HepG2 (cell line): ENCODE data around the gene CNOT8. TPM values are rescaled to one million over a fixed set of nuclear protein-coding genes. Genes with fewer than 3 reads are reported as not detected.

Experiments used
- ATAC-seq: fragments of 200-7000 bp; cut with Tn5 transposase; 3 replicates; pipeline ENCODE4 v1.9.1; 2020; ENCODE audit warnings: mild to moderate bottlenecking, moderate library complexity
- BruUV-seq: library from RNA; stranded (reverse); fragments of 400-500 nt; replicated peaks from 2 replicates; lab custom pipeline; 2021; lab: Mats Ljungman, UMichigan
- CTCF ChIA-PET: fragments of 300-600 bp; formaldehyde crosslinking; extraction: SDS; loops from one replicate; lab custom pipeline; 2021; ENCODE audit warnings: low total read pairs, inconsistent platforms, low intra/inter-chr PET ratio; lab: Yijun Ruan, JAX
- POLR2A ChIA-PET: fragments of 350-600 bp; sonication (Branson Sonifier 250); formaldehyde crosslinking; loops from one replicate; lab custom pipeline; 2020; ENCODE audit warnings: antibody characterized with exemption, inconsistent platforms; lab: Yijun Ruan, JAX
- DNase-seq: peaks from one replicate; pipeline ENCODE4 v3.0.0-alpha.2; 2015; ENCODE audit warnings: low spot score
- FAIRE-seq: peaks from 3 replicates; lab custom pipeline; 2011; peaks lifted over from hg19 to GRCh38; lab: Jason Lieb, UNC
- H2AFZ ChIP-seq: one replicate; pipeline ENCODE4 v1.6.1; 2011; ENCODE audit warnings: low read length, inconsistent platforms
- H3K27ac ChIP-seq: fragments of 300-600 bp; 3 replicates; pipeline ENCODE4 v1.8.0; 2011; ENCODE audit warnings: mixed run types, mild to moderate bottlenecking, mixed read lengths, low read length, inconsistent platforms; ENCODE audit not compliant: insufficient read depth; ENCODE audit errors: extremely low read length
- H3K27me3 ChIP-seq, 2 experiments: fragments of 200-600 bp in 1 of 2; 2 replicates in 1 of 2; 3 replicates in 1 of 2; pipeline versions ENCODE4 v1.6.0 to v1.8.0; 2011; ENCODE audit warnings: low read length in 2 of 2, mild to moderate bottlenecking in 2 of 2, moderate library complexity in 2 of 2, inconsistent platforms in 1 of 2; ENCODE audit not compliant: insufficient read depth in 2 of 2, control insufficient read depth in 1 of 2
- H3K36me3 ChIP-seq, 2 experiments: fragments of 200-600 bp in 1 of 2; replicated peaks in 1 of 2; 2 replicates in 1 of 2; 3 replicates in 1 of 2; pipeline versions ENCODE4 v1.5.1 to v1.8.0; 2011; ENCODE audit warnings: low read length in 2 of 2, inconsistent platforms in 1 of 2; ENCODE audit not compliant: insufficient read depth in 2 of 2, control insufficient read depth in 1 of 2
- H3K4me1 ChIP-seq: 2 replicates; pipeline ENCODE4 v1.5.1; 2012; ENCODE audit warnings: low read length, inconsistent platforms; ENCODE audit not compliant: insufficient read depth
- H3K4me2 ChIP-seq: 2 replicates; pipeline ENCODE4 v1.6.0; 2011; ENCODE audit warnings: low read depth, low read length, inconsistent platforms
- H3K4me3 ChIP-seq, 3 experiments: fragments of 200-600 bp in 1 of 3; sonication (generic), shearing (Covaris generic) in 1 of 3; replicated peaks in 1 of 3; 2 replicates each; pipeline ENCODE4 v1.5.1; 2011 to 2016; ENCODE audit warnings: low read length in 3 of 3, inconsistent platforms in 2 of 3, low read depth in 2 of 3, mild to moderate bottlenecking in 2 of 3, control low read depth in 1 of 3, mixed read lengths in 1 of 3; ENCODE audit not compliant: insufficient read depth in 1 of 3
- H3K79me2 ChIP-seq: one replicate; pipeline ENCODE4 v1.6.1; 2011; ENCODE audit warnings: low read length, inconsistent platforms; ENCODE audit not compliant: insufficient read depth
- H3K9ac ChIP-seq: 2 replicates; pipeline ENCODE4 v1.6.0; 2011; ENCODE audit warnings: mild to moderate bottlenecking, low read depth, low read length, inconsistent platforms; ENCODE audit not compliant: insufficient read depth
- H3K9me3 ChIP-seq: 2 replicates; pipeline ENCODE4 v1.5.1; 2012; ENCODE audit warnings: mild to moderate bottlenecking, low read length
- H4K20me1 ChIP-seq: 2 replicates; pipeline ENCODE4 v1.6.0; 2011; ENCODE audit warnings: inconsistent platforms, mild to moderate bottlenecking, low read length, moderate library complexity; ENCODE audit not compliant: insufficient read depth
- ATRX ChIP-seq: sonication (generic); formaldehyde crosslinking; IDR thresholded peaks from 2 replicates; pipeline ENCODE4 v1.4.0; 2020; ENCODE audit warnings: missing genetic modification reagents, borderline replicate concordance
- BORCS8-MEF2B ChIP-seq: sonication (generic); formaldehyde crosslinking; IDR thresholded peaks from 2 replicates; pipeline ENCODE4 v1.8.0; 2022; ENCODE audit warnings: mild to moderate bottlenecking, missing genetic modification reagents
- CCAR2 ChIP-seq: fragments of 200-400 bp; formaldehyde crosslinking; optimal IDR thresholded peaks from 2 replicates; pipeline ENCODE3; 2018; ENCODE audit warnings: low read depth, mild to moderate bottlenecking, low read length, moderate library complexity
- FOXK1 ChIP-seq: sonication (generic); formaldehyde crosslinking; IDR thresholded peaks from 2 replicates; pipeline ENCODE4 v1.4.0; 2020; ENCODE audit warnings: low read depth, missing genetic modification reagents, borderline replicate concordance
- HDAC2 ChIP-seq: sonication (generic); formaldehyde crosslinking; IDR thresholded peaks from 2 replicates; pipeline ENCODE4 v1.4.0; 2020; ENCODE audit warnings: missing genetic modification reagents
- JUNB ChIP-seq: sonication (generic); formaldehyde crosslinking; IDR thresholded peaks from 2 replicates; pipeline ENCODE4 v1.8.0; 2022; ENCODE audit warnings: missing genetic modification reagents, mild to moderate bottlenecking, borderline replicate concordance
- NAIF1 ChIP-seq: sonication (generic); formaldehyde crosslinking; IDR thresholded peaks from 2 replicates; pipeline ENCODE4 v1.5.0; 2020; ENCODE audit warnings: mild to moderate bottlenecking, missing genetic modification reagents, borderline replicate concordance
- RBFOX2 ChIP-seq: fragments of 200-400 bp; formaldehyde crosslinking; IDR thresholded peaks from 2 replicates; pipeline ENCODE4 v1.6.1; 2017; ENCODE audit warnings: low read depth, mild to moderate bottlenecking, low read length
- TOE1 ChIP-seq: sonication (generic); formaldehyde crosslinking; IDR thresholded peaks from 2 replicates; pipeline ENCODE4 v1.4.0; 2020; ENCODE audit warnings: mild to moderate bottlenecking, missing genetic modification reagents
- ZFAT ChIP-seq: sonication (generic); formaldehyde crosslinking; conservative IDR thresholded peaks from 2 replicates; pipeline ENCODE4 v1.8.1; 2023; ENCODE audit warnings: missing genetic modification reagents, inconsistent platforms
- ZIK1 ChIP-seq: sonication (generic); formaldehyde crosslinking; IDR thresholded peaks from 2 replicates; pipeline ENCODE4 v1.5.0; 2020; ENCODE audit warnings: mild to moderate bottlenecking, low read depth, missing genetic modification reagents, borderline replicate concordance
- ZNF546 ChIP-seq: sonication (generic); formaldehyde crosslinking; conservative IDR thresholded peaks from 2 replicates; pipeline ENCODE4 v1.8.1; 2023; ENCODE audit warnings: mild to moderate bottlenecking, missing genetic modification reagents
- ZNF589 ChIP-seq: sonication (generic); formaldehyde crosslinking; conservative IDR thresholded peaks from 2 replicates; pipeline ENCODE4 v1.8.0; 2022; ENCODE audit warnings: mild to moderate bottlenecking, moderate library complexity, missing genetic modification reagents
- ZNF709 ChIP-seq: sonication (generic); formaldehyde crosslinking; IDR thresholded peaks from 2 replicates; pipeline ENCODE4 v1.5.0; 2020; ENCODE audit warnings: mild to moderate bottlenecking, missing genetic modification reagents
- ZNF781 ChIP-seq: sonication (generic); formaldehyde crosslinking; IDR thresholded peaks from 2 replicates; pipeline ENCODE4 v1.5.1; 2020; ENCODE audit warnings: borderline replicate concordance, mild to moderate bottlenecking, missing genetic modification reagents; ENCODE audit errors: not compliant biosample characterization
- whole genome bisulfite sequencing: methylation state at CpG from one replicate; pipeline ENCODE4 v1.1.6; 2017; ENCODE audit warnings: low lambda C conversion rate; 5-methylcytosine and 5-hydroxymethylcytosine counted together
- in situ Hi-C: cut with HindIII; loops from 2 replicates; pipeline ENCODE4 v1.10.0; 2017; ENCODE audit warnings: low pct_unique_long_range_greater_than_20kb; ENCODE audit not compliant: extremely low pct_ligation_motif_present
- intact Hi-C: fragments of 100-400 bp; cut with micrococcal nuclease; formaldehyde crosslinking; loops from one replicate; pipeline ENCODE4 v1.10.0; 2022; ENCODE audit not compliant: unreplicated experiment
- polyA plus RNA-seq, 8 experiments: library from polyadenylated mRNA; depleted of rRNA in 3 of 8; stranded (reverse) in 7 of 8; unstranded in 1 of 8; fragments of >200 nt; fragmentation: Illumina TruSeq in 4 of 8; extraction: Trizol in 4 of 8; gene quantifications; 2 replicates each; pipeline versions ENCODE4 v1.2.1 to v1.2.3, GENCODE V29; 2011 to 2016; ENCODE audit warnings: low read depth in 4 of 8, missing spikeins in 1 of 8, mixed read lengths in 1 of 8; ENCODE audit not compliant: insufficient read depth in 1 of 8
- total RNA-seq, 5 experiments: library from RNA; depleted of rRNA; stranded (reverse); fragments of >200 nt; fragmentation: Illumina TruSeq; extraction: Trizol; gene quantifications; 2 replicates each; pipeline ENCODE4 v1.2.3, GENCODE V29; 2016; ENCODE audit warnings: low read depth in 1 of 5
- TF ChIP-seq, protein P1 (sequence below): sonication (generic); formaldehyde crosslinking; IDR thresholded peaks from 2 replicates; pipeline ENCODE4 v1.4.0; 2020; ENCODE audit warnings: missing genetic modification reagents, borderline replicate concordance
- TF ChIP-seq, protein P2 (sequence below): sonication (generic); formaldehyde crosslinking; IDR thresholded peaks from 2 replicates; pipeline ENCODE4 v1.4.0; 2020; ENCODE audit warnings: missing genetic modification reagents, mild to moderate bottlenecking, borderline replicate concordance

The CNOT8 gene
- total and polyA plus RNA-seq, 2 of the 13 experiments (the other 11 are each of a cell fraction or from before 2014, with no cell fraction given), result 37.1 to 74.9 TPM

DNA sequence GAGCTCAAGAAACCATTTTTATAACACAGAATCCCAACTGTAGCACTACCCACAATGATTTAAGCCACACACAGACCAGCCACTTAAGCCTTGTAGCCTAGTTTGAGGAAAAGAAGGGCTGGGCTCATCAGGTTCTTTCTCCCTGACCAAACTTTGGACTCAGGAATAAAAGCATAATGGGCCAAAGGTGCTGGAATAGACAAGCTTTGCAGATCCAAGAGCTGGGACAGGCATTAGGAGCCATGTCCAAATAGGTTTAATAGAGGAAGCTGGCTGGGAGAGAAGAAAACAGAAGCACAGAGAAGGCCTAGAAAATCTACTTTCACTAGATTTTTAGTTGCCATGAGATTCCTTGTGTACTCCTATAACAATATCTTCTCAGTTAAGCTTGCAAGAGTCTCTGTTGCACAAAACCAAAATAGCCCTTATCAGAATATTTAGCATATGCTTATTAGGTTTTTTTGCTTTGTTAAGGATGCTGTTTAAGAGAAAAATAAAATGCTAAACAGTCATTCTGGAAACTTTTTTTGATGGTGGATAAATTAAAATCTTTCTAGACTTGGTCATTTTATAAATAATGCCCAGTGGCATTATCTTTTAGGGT, 38.2 kb downstream of the CNOT8 start (continued):
- no peak for TF ChIP-seq ZNF589 (CRISPR knock-in tag)
- no peak for TF ChIP-seq HDAC2 (CRISPR knock-in tag)
- TF ChIP-seq ZIK1 (CRISPR knock-in tag), result no peak
- TF ChIP-seq ATRX (CRISPR knock-in tag), result no peak
- no peak for TF ChIP-seq RBFOX2
- no peak for TF ChIP-seq ZNF709
- TF ChIP-seq CCAR2, result no peak
- no peak for TF ChIP-seq ZFAT (CRISPR knock-in tag)
- TF ChIP-seq, protein P1, sequence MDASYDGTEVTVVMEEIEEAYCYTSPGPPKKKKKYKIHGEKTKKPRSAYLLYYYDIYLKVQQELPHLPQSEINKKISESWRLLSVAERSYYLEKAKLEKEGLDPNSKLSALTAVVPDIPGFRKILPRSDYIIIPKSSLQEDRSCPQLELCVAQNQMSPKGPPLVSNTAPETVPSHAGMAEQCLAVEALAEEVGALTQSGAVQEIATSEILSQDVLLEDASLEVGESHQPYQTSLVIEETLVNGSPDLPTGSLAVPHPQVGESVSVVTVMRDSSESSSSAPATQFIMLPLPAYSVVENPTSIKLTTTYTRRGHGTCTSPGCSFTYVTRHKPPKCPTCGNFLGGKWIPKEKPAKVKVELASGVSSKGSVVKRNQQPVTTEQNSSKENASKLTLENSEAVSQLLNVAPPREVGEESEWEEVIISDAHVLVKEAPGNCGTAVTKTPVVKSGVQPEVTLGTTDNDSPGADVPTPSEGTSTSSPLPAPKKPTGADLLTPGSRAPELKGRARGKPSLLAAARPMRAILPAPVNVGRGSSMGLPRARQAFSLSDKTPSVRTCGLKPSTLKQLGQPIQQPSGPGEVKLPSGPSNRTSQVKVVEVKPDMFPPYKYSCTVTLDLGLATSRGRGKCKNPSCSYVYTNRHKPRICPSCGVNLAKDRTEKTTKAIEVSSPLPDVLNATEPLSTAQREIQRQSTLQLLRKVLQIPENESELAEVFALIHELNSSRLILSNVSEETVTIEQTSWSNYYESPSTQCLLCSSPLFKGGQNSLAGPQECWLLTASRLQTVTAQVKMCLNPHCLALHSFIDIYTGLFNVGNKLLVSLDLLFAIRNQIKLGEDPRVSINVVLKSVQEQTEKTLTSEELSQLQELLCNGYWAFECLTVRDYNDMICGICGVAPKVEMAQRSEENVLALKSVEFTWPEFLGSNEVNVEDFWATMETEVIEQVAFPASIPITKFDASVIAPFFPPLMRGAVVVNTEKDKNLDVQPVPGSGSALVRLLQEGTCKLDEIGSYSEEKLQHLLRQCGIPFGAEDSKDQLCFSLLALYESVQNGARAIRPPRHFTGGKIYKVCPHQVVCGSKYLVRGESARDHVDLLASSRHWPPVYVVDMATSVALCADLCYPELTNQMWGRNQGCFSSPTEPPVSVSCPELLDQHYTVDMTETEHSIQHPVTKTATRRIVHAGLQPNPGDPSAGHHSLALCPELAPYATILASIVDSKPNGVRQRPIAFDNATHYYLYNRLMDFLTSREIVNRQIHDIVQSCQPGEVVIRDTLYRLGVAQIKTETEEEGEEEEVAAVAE (CRISPR knock-in tag), result no peak
- TF ChIP-seq, all 625 proteins: peak for 0

DNA sequence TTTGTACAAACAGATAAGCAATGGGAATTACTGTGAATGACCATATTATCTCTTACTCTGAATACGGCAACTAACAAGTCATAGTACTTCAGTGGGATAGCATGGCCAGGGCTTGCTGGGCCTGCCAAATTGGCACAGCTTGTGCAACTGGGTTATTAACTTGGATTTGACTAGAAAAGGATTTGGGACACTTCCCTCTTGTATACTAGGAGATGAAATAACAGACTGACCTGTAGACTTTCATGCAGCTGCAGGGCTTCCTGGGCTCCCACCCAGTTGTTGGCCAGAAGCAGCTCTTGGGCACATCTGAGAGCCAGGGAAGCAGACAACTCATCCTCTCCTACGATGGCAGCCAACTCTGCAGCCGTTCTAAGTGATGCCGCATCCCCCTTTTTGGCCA, 39.8 kb downstream of the CNOT8 start:
- FAIRE-seq (no peak), ATAC-seq (no peak), DNase-seq (no peak)
- no peak overlapping the region for H3K4me3 ChIP-seq
- no peak overlapping the region for H3K4me2 ChIP-seq
- BruUV-seq, result no TSS peak
- H3K9ac ChIP-seq, result no peak overlapping the region
- H3K9me3 ChIP-seq, result no peaks in the 10 kb centered on the region
- ChIA-PET POLR2A (no interaction called here), CTCF (no interaction called here)
- intact Hi-C loops, result no loop called here
- no peak overlapping the region for H3K27ac ChIP-seq
- 88% methylated on average over 4 of the region's 4 CpGs for WGBS
- H3K4me1 ChIP-seq, result no peaks in the 10 kb centered on the region
- no peaks in the 10 kb centered on the region for H3K79me2 ChIP-seq
- no peaks in the 10 kb centered on the region for H4K20me1 ChIP-seq
- in situ Hi-C loops, result no loop called here
- no peak overlapping the region for H2AFZ ChIP-seq
- H3K36me3 ChIP-seq, result peaks cover 31 to 92% of the 10 kb centered on the region in 2 experiments
- H3K27me3 ChIP-seq, result no peaks in the 10 kb centered on the region
- TF ChIP-seq JUNB, result no peak
- no peak for TF ChIP-seq ZNF781 (CRISPR knock-in tag)
- TF ChIP-seq, protein P2, sequence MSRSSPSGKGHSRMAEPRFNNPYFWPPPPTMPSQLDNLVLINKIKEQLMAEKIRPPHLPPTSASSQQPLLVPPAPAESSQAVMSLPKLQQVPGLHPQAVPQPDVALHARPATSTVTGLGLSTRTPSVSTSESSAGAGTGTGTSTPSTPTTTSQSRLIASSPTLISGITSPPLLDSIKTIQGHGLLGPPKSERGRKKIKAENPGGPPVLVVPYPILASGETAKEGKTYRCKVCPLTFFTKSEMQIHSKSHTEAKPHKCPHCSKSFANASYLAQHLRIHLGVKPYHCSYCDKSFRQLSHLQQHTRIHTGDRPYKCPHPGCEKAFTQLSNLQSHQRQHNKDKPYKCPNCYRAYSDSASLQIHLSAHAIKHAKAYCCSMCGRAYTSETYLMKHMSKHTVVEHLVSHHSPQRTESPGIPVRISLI, result no peak
- no peak for TF ChIP-seq ZNF546 (CRISPR knock-in tag)
- TF ChIP-seq FOXK1, result no peak
- TF ChIP-seq TOE1 (CRISPR knock-in tag), result no peak
- TF ChIP-seq NAIF1, result no peak
- TF ChIP-seq BORCS8-MEF2B (CRISPR knock-in tag), result no peak
